Jurkat, Clone E6-1 (cell line): Measurements from ENCODE around the gene PDCD7. TPM values are rescaled to one million over a fixed set of nuclear protein-coding genes. Genes with fewer than 3 reads are reported as not detected.
"Not testable (repeated sequence)": the region's sequence is repeated elsewhere in the genome, so short reads cannot be mapped to it uniquely, and the experiment has no call there.

Experiments used
- DNase-seq: peaks from one replicate; pipeline ENCODE4 v3.0.0-alpha.2; 2011; ENCODE audit warnings: low read depth, low spot score
- H3K4me3 ChIP-seq: 2 replicates; pipeline ENCODE4 v1.5.1; 2011; ENCODE audit warnings: mild to moderate bottlenecking, low read length, control low read depth, moderate library complexity
- polyA plus RNA-seq: library from polyadenylated mRNA; unstranded; fragments of >200 nt; gene quantifications from one replicate; pipeline ENCODE4 v1.2.1, GENCODE V29; 2012; ENCODE audit warnings: missing spikeins; ENCODE audit not compliant: insufficient read length, insufficient read depth

PDCD7 gene, protein sequence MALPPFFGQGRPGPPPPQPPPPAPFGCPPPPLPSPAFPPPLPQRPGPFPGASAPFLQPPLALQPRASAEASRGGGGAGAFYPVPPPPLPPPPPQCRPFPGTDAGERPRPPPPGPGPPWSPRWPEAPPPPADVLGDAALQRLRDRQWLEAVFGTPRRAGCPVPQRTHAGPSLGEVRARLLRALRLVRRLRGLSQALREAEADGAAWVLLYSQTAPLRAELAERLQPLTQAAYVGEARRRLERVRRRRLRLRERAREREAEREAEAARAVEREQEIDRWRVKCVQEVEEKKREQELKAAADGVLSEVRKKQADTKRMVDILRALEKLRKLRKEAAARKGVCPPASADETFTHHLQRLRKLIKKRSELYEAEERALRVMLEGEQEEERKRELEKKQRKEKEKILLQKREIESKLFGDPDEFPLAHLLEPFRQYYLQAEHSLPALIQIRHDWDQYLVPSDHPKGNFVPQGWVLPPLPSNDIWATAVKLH
- polyA plus RNA-seq: 46.8 TPM

- peak; percentile 94 for DNase-seq
- peak within 1 kb of the TSS; percentile 69 for H3K4me3 ChIP-seq
Observed at GRCh38 chr15:65133548-65134200, at the start of gene PDCD7. Gene PDCD7 (minus strand): TSS chr15:65133808. CDS start chr15:65133781, 27 bp downstream.

DNA sequence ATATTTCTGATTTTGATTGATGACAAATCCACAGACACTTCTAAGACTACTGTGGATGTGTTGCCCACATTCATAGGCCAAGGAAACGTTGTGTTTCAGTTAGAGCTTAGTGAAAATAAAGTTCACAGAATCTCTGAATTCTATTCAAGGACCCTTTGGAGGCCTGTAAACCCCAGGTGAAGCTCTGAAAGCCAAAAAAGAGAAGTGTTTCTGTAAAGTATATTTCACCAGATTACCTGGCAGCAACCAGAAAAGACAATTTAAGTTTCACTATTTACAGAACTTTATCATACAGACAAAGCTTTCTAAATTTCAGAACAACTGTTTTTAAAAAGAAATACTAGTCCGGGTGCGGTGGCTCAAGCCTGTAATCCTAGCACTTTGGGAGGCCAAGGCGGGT is 48.9 kb upstream of the PDCD7 start:
- no peak for DNase-seq
- no peak overlapping the region for H3K4me3 ChIP-seq

- not testable (repeated sequence) for DNase-seq, H3K4me3 ChIP-seq
Observed at GRCh38 chr15:65181582-65182353, 48.2 kb upstream of the PDCD7 start.

DNA sequence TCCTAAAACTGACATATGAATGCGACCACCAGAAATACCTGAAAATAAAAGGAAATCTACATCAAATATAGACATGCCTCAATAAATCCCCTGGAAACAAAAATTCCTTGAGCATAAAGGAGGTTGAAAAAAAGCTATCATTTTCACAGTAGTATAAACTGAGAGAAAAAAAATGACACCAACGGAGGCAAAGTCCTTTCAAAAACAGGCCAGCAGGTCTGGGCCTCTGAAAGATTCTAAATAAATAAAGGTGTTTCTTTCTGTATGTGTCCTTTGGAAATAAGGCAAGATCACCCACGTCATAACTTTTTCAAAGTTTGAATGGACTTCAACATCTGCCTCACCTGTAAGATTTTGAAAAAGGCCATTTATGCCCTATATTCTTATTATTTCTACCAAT is 46.6 kb upstream of the PDCD7 start:
- no peak for DNase-seq
- H3K4me3 ChIP-seq: no peak overlapping the region

DNA sequence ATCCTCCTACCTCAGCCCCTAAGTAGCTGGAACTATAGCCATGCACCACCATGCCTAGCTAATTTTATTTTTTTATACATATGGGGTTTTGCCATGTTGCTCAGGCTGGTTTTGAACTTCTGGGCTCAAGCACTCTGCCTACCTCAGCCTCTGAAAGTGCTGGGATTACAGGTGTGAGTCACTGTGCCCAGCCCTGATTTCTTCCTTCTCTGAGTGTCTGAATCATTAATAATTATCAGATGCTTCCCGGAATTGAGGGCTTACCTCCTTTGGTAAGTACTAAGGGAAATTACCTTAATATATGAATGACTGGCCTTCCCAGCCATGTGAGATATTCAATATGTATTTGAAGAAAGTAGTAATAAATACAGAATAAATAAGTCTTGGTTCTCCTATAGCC is 44.3 kb upstream of the PDCD7 start:
- H3K4me3 ChIP-seq: no peak overlapping the region
- no peak for DNase-seq

DNA sequence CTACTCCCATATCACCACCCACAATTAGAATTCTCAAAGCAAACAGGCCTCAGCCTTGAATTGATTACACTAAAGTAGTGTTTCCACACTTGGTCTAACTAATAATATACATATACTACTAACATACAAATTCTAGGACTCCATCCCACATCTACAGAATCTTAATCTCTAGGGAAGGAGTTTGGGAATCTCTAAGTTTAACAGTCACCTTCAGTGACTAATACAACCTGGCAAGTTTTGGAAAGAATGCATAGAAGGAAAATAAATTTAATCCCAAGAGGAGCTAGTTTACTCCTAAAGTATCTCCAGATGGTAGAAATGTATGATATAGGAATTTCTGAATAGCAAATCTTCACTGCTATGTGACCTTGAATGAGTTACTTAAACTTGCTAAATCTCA is 42.4 kb upstream of the PDCD7 start:
- H3K4me3 ChIP-seq: no peak overlapping the region
- DNase-seq: no peak

- no peak overlapping the region for H3K4me3 ChIP-seq
- DNase-seq: no peak
Observed at GRCh38 chr15:65175511-65175910, 41.9 kb upstream of the PDCD7 start.

DNA sequence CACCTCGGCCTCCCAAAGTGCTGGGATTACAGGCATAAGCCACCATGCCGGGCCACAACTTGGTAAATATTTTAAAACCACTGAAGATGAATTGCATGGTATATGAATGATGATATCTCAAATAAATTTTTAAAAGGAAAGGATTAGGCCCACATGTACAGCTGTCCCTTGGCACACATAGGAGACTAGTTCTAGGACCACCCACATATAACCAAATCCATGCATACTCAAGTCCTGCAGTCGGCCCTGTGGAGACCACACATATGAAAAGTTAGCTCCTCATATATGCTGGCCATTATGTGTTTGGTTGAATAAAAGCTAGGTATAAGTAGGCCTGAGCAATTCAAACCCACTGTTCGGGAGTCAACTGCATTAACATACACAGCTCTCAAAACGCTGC is 40.9 kb upstream of the PDCD7 start:
- no peak overlapping the region for H3K4me3 ChIP-seq
- no peak for DNase-seq

DNA sequence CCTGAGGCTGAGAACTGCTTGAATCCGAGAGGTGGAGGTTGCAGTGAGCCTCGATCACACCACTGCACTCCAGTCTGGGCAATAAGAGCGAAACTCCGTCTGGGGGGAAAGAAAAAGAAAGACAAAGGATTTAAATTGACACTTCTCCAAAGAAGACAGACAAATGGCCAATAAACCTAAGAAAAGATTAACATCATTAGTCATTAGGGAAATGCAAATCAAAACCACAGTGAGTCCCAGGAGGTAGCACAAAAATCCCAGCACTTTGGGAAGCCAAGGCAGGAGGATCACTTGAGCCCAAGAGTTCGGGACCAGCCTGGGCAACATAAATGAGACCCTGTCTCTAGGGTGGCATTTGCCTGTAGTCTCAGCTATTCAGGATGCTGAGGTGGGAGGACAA is 38.9 kb upstream of the PDCD7 start:
- no peak for DNase-seq
- H3K4me3 ChIP-seq: no peak overlapping the region

- DNase-seq: no peak
- no peak overlapping the region for H3K4me3 ChIP-seq
Observed at GRCh38 chr15:65171428-65171827, 37.8 kb upstream of the PDCD7 start.

GRCh38 chr15:65165875-65166274 is 32.3 kb upstream of the PDCD7 start:
- no peak overlapping the region for H3K4me3 ChIP-seq
- no peak for DNase-seq

DNA sequence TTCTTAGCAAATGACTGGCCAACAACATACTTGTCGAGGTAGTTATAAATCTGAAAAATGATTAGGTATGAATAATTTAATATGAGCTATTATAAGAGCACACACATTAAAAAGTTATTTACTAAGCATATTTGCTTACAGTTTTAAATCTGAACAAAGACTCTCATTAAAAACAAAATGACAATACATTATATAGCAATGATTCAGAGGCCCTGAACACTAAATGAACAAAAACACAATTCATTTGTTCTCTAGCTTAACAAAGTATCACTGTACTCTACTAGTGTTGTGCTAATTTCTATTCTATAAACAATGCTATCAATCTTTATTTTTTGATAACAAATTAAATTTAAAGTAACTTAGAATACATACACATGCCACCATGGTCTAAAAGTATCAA is 30.5 kb upstream of the PDCD7 start:
- DNase-seq: no peak
- H3K4me3 ChIP-seq: no peak overlapping the region

GRCh38 chr15:65163041-65163440 is 29.4 kb upstream of the PDCD7 start:
- no peak for DNase-seq
- H3K4me3 ChIP-seq: no peak overlapping the region

DNA sequence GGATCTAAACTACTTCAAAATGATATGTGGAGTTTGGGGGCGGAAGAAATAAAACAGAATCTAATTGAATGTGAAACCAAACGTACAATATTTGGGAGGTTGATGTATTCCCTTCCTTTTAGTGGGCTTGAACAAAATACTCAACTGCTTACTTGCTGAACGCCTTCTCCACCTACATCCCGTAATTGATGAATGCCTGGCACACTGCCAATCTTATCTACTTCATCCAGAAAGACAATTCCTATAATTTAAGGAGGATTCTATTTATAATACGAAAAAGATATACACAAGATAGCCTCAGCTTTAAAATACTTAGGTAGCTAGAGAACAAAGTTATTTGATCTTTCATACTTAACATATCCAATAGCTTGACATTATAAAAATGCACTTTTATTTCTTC is 23.1 kb upstream of the PDCD7 start:
- no peak for DNase-seq
- H3K4me3 ChIP-seq: no peak overlapping the region

DNA sequence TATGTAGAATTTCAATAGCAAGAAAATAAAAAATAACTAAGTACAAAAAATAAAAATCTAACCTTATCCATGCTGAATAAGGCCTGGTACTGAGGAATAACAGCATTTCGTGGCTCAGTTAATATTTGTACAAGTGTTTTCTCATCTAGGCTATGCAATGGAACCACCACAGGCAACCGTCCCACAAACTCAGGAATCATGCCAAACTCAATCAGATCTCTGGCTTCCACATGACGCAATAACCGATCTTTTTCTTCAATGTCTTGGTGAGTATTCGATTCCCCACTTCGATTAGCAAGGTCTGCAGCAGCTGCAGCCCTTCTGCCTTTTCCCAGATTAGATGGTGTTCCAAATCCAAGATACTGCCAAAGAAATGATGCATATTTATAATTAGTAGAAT is 21.1 kb upstream of the PDCD7 start:
- no peak overlapping the region for H3K4me3 ChIP-seq
- no peak for DNase-seq

DNA sequence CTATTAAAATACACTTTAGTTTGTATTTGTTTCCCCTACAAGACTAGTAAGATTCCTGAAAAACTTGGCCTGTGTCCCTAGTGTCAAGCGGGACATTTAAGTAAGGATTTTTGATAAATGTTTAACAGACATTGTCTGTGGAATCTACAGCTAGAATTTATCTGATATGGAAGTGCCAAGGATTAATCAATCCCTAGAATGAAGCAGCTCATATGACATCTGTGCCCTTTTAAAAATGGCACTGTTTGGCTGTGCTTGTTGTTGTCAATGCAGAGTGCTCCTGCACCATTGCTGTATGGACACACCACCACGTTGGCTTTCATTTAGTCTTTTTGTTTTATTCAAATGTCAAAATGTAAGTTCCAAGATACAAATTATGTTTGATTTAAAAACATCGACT is 14.3 kb upstream of the PDCD7 start:
- DNase-seq: no peak
- H3K4me3 ChIP-seq: no peak overlapping the region

DNA sequence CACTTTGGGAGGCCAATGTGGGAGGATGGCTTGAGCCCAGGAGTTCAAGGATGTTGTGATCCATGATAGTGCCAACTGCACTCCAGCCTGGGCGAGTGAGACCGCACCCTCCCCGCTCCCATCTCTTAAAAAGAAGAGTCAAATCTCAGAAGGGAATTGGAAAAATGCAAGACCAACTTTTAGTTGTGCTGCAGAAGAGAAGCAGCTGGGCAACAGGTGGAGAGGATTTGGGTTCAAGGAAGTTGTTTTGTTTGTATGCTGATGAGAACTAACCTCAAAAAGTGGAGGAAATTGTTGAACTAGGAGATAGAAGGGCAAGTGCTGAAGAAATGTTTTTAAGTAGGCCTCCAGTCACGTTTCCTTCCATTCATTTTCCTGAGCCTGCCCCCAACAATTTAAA is 12.8 kb upstream of the PDCD7 start:
- DNase-seq: no peak
- H3K4me3 ChIP-seq: no peak overlapping the region

DNA sequence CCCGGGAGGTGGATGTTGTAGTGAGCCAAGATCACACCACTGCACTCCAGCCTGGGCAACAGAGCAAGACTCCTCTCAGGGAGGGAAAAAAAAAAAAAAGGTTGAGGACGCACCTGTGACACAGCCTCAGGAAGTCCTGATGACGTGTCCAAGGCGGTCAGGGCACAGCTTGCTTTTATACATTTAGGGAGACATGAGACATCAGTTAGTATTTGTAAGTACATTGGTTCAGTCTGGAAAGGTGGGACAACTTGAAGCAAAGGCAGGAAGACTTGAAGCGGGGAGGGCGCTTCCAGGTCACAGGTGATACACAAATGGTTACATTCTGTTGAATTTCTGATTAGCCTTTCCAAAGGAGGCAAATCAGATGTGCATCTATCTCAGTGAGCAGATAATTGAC is 5.0 kb upstream of the PDCD7 start:
- not testable (repeated sequence) for DNase-seq, H3K4me3 ChIP-seq

DNA sequence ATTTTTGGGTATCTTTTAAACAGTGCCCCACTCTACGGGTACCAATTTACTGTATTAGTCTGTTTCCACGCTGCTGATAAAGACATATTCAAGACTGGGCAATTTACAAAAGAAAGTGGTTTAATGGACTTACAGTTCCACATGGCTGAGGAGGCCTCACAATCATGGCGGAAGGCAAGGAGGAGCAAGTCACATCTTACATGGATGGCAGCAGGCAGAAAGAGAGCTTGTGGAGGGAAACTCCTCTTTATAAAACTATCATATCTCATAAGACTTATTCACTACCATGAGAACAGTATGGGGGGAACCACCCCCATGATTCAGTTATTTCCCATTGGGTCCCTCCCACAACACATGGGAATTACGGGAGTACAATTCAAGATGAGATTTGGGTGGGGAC is 4.3 kb upstream of the PDCD7 start:
- not testable (repeated sequence) for H3K4me3 ChIP-seq, DNase-seq

GRCh38 chr15:65137089-65137488 is 3.5 kb upstream of the PDCD7 start:
- not testable (repeated sequence) for DNase-seq, H3K4me3 ChIP-seq
